Thyroid gland (tissue), 4 donors: ENCODE measurements around the gene BMP8A. TPM values are rescaled to one million over a fixed set of nuclear protein-coding genes. Genes with fewer than 3 reads are reported as not detected.
"Not testable (repeated sequence)": the region's sequence is repeated elsewhere in the genome, so short reads cannot be mapped to it uniquely, and the experiment has no call there.

Experiments used
- DNase-seq, 2 donors: peaks; one replicate each; pipeline ENCODE4 v3.0.0-alpha.2; 2019
- H3K27ac ChIP-seq, 3 donors: fragments of 200-600 bp; sonication (generic); 1 replicate in 2 of 3; 2 replicates in 1 of 3; pipeline ENCODE4 v1.5.1; 2016 to 2019; ENCODE audit warnings: mild to moderate bottlenecking in 1 of 3, moderate library complexity in 1 of 3
- H3K27me3 ChIP-seq: fragments of 200-600 bp; sonication (generic); one replicate; pipeline ENCODE4 v1.5.1; 2019
- H3K36me3 ChIP-seq, 2 donors: fragments of 200-600 bp; sonication (generic); one replicate each; pipeline ENCODE4 v1.5.1; 2016 to 2019
- H3K4me1 ChIP-seq, 2 donors: fragments of 200-600 bp; sonication (generic); one replicate each; pipeline ENCODE4 v1.5.1; 2017 to 2019
- H3K4me3 ChIP-seq, 3 donors: fragments of 200-600 bp; sonication (generic); replicated peaks in 1 of 3; 1 replicate in 2 of 3; 2 replicates in 1 of 3; pipeline ENCODE4 v1.5.1; 2016; ENCODE audit warnings: mild to moderate bottlenecking in 1 of 3
- H3K9me3 ChIP-seq: fragments of 200-600 bp; sonication (generic); one replicate; pipeline ENCODE4 v1.5.1; 2017
- POLR2A ChIP-seq, 2 donors: fragments of 450-650 bp; IDR thresholded peaks; one replicate each; pipeline ENCODE4 v1.6.1; 2017; ENCODE audit warnings: antibody characterized with exemption in 2 of 2, mild to moderate bottlenecking in 2 of 2, moderate library complexity in 1 of 2
- WGBS, 2 donors: methylation state at CpG; one replicate each; pipeline ENCODE4 v1.1.5; 2017; 5-methylcytosine and 5-hydroxymethylcytosine counted together
- intact Hi-C: fragments of 100-400 bp; cut with DNase I; formaldehyde crosslinking; loops from one replicate; pipeline ENCODE4 v1.15.1; 2023
- total RNA-seq, 4 donors: library from RNA; depleted of rRNA; stranded (reverse); fragments of >200 nt; gene quantifications; one replicate each; pipeline ENCODE4 v1.2.3, GENCODE V29; 2016
- TF ChIP-seq, protein P1 (sequence below), 6 experiments: fragments of 200-600 bp in 3 of 6; fragments of 450-650 bp in 3 of 6; sonication (generic) in 3 of 6; IDR thresholded peaks; one replicate each; pipeline ENCODE4 v1.5.1; 2016 to 2019; ENCODE audit warnings: antibody characterized with exemption in 6 of 6, mild to moderate bottlenecking in 2 of 6, inconsistent platforms in 1 of 6, moderate library complexity in 1 of 6

Gene BMP8A
- total RNA-seq, 4 donors from 2014 or later, result 58.5 to 386 (median 270) TPM

DNA sequence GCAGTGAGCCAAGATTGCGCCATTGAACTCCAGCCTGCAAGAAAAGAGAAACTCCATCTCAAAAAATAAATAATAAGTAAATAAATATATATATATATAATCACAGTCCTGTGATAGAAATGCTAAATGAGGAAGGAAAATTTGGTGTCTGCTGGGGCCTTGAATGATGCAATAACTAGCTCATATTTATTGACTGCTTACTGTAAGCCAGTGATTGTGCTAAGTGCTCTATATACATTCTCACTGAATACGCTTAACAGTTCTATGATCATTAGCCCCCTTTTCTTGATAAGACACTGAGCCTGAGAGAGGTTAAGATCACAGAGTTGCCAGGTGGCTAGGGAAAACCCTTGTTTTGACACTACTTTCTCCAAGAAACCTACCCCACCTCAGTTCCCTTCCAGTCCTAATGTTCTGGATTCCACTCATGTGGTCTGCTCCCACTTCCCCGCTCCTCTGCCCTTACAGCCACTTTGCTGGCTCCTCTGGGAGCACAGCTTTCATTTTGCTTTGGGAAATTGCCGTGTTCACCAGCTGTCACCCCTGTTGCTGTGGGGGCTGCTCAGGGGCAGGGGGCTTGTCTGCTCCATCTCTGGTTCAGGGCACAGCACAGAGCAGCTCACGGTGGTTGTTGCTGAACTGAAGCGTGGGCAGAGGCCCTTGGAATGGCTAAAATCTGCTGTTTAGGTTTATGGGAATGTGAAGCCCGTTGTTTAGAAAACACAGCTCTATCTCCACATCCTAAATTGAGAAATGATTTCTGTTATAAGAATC, 2.5 kb upstream of the BMP8A start:
- 65 to 75% methylated on average over 7 of the region's 7 CpGs for WGBS, 2 donors
- no peaks in the 10 kb centered on the region for H3K9me3 ChIP-seq
- no peak overlapping the region for H3K4me3 ChIP-seq
- peaks cover 18 to 50% of the 10 kb centered on the region in 2 donors for H3K4me1 ChIP-seq
- DNase-seq, result no peak
- no peaks in the 10 kb centered on the region for H3K27me3 ChIP-seq
- TF ChIP-seq, protein P1, sequence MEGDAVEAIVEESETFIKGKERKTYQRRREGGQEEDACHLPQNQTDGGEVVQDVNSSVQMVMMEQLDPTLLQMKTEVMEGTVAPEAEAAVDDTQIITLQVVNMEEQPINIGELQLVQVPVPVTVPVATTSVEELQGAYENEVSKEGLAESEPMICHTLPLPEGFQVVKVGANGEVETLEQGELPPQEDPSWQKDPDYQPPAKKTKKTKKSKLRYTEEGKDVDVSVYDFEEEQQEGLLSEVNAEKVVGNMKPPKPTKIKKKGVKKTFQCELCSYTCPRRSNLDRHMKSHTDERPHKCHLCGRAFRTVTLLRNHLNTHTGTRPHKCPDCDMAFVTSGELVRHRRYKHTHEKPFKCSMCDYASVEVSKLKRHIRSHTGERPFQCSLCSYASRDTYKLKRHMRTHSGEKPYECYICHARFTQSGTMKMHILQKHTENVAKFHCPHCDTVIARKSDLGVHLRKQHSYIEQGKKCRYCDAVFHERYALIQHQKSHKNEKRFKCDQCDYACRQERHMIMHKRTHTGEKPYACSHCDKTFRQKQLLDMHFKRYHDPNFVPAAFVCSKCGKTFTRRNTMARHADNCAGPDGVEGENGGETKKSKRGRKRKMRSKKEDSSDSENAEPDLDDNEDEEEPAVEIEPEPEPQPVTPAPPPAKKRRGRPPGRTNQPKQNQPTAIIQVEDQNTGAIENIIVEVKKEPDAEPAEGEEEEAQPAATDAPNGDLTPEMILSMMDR (IDR thresholded peaks at IDR 0.05), result no peak
- no peak for TF ChIP-seq POLR2A (IDR thresholded peaks at IDR 0.05)
- intact Hi-C loops, result no loop called here
- peak overlapping the region; percentile 12 to 76 (median 58) for H3K27ac ChIP-seq
- H3K36me3 ChIP-seq, result peaks cover 9 to 15% of the 10 kb centered on the region in 2 donors

DNA sequence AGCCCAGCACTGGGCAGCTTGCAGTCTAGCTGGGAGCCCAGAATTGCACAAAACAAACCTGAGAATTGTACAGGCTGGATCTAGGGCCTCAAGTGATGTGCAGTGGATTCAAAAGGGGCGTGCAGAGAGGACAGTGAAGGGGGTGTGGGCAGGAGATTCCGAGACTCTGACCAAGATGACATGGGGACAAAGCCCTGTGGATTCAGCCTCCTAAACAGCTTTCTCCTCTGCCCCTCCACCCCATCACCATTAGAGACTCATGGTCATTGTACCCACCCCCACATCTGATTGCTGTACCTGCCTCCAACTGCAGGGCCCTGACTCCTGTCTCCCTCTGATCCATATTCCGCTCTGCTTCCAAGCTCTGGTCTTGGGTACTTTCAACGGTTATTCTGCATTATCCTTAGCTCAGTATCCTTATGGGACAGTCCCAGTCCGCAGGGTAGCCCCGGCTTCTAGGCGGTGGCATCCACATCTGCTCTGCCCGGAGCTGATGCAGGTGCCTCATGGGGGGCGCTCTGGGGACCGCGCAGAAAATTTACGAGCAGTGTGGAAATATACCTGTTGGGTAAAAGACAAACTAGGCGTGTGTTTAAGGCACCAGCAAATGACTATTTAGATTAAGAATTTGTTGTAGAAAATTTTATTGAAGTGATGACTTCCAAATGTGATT, 1.7 kb upstream of the BMP8A start:
- Histone ChIP-seq H3K4me3 (no peak overlapping the region), H3K27ac (peak overlapping the region; percentile 12 to 76 (median 58)), H3K36me3 (peaks cover 6 to 12% of the 10 kb centered on the region in 2 donors), H3K9me3 (no peaks in the 10 kb centered on the region), H3K4me1 (peaks cover 13 to 43% of the 10 kb centered on the region in 2 donors), H3K27me3 (no peaks in the 10 kb centered on the region)
- intact Hi-C loops, result no loop called here
- no peak for DNase-seq
- TF ChIP-seq, protein P1 (IDR thresholded peaks at IDR 0.05), result no peak
- TF ChIP-seq POLR2A (IDR thresholded peaks at IDR 0.05), result no peak
- WGBS, 2 donors, result 67 to 80% methylated on average over 13 of the region's 13 CpGs

DNA sequence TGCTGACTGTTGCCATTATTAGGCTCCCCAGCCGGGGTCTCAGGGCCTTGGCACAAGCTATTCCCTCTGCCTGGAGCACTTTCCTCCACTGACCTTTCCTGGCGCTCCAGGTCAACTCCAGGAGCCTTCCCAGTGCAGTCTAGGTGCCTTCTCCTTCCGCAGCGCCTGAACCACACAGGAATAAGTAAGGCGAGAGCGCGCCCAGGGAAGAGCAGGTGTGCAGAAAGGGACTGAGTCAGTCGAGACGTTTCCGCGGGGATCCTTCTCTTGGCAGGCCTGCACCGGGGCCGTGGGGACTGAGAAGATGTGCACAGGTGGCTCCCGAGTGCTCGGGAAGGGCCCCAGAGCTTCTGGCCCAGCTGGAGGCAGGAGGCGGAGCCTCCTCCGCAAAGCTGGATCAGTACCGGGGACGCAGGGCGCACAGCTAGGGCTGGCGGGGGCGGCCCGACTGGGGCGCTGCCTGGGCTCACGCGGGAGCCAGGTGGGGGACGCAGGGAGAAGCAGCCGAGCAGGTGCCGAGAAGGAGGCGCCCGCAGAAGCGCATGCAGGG, 765 bp upstream of the BMP8A start:
- peak; percentile 62 to 65 for DNase-seq
- H3K4me1 ChIP-seq, result peaks cover 7 to 33% of the 10 kb centered on the region in 2 donors
- intact Hi-C loops, result no loop called here
- peak overlapping the region; percentile 2 to 76 (median 51) for H3K27ac ChIP-seq
- peak overlapping the region in 2 of 3 donors; percentile 25 to 37 for H3K4me3 ChIP-seq
- TF ChIP-seq, protein P1 (IDR thresholded peaks at IDR 0.05), result no peak
- TF ChIP-seq POLR2A (IDR thresholded peaks at IDR 0.05), result no peak
- H3K9me3 ChIP-seq, result no peaks in the 10 kb centered on the region
- H3K27me3 ChIP-seq, result no peaks in the 10 kb centered on the region
- peaks cover 0 to 4% of the 10 kb centered on the region in 2 donors for H3K36me3 ChIP-seq
- WGBS, 2 donors, result 22 to 38% methylated on average over 1 to 23 of the region's 32 CpGs

DNA sequence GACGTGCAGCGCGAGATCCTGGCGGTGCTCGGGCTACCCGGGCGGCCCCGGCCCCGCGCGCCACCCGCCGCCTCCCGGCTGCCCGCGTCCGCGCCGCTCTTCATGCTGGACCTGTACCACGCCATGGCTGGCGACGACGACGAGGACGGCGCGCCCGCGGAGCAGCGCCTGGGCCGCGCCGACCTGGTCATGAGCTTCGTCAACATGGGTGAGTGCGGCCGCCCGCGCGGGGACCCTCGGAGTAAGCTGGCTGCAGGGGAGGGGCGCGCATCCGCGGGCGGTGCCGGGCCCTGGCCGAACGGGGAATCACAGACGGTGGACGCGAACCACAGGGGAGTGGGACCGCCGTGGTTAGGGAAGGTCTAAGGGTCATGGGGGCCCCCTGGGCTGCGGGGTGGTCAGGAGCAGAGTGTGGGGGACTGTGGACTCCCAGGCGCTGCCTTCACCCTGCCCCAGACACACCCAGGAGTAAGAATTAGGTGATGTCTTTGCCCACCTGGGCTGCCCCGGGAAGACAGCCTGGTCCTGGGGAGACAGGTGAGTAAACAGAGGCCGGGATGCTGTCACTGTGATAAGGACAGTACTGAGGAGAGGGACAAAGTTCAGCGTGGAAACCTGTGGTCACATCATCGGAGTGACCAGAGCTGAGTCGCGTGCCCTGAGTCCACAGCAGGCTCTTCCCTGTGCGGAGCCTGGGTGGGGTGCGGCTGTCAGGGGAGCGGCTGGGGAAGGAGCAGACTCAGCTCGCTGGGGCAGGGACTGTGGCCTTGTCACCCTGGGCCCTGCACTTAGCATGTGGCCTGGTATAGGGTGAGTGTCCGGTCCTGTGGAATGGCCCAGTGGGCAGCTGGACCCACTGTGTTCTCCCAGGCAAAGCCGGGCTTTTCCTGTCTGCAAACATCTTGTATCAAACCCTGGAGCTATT, 944 bp downstream of the BMP8A start:
- H3K9me3 ChIP-seq, intact Hi-C loops, H3K36me3 ChIP-seq, H3K27me3 ChIP-seq, DNase-seq: not testable (repeated sequence)
- peak overlapping the region in 2 of 3 donors; percentile 13 to 37 for H3K4me3 ChIP-seq
- H3K4me1 ChIP-seq, result peaks cover 0 to 26% of the 10 kb centered on the region in 2 donors
- 42 to 53% methylated on average over 17 to 24 of the region's 67 CpGs for WGBS, 2 donors
- H3K27ac ChIP-seq, result peak overlapping the region in 2 of 3 donors; percentile 15 to 50

DNA sequence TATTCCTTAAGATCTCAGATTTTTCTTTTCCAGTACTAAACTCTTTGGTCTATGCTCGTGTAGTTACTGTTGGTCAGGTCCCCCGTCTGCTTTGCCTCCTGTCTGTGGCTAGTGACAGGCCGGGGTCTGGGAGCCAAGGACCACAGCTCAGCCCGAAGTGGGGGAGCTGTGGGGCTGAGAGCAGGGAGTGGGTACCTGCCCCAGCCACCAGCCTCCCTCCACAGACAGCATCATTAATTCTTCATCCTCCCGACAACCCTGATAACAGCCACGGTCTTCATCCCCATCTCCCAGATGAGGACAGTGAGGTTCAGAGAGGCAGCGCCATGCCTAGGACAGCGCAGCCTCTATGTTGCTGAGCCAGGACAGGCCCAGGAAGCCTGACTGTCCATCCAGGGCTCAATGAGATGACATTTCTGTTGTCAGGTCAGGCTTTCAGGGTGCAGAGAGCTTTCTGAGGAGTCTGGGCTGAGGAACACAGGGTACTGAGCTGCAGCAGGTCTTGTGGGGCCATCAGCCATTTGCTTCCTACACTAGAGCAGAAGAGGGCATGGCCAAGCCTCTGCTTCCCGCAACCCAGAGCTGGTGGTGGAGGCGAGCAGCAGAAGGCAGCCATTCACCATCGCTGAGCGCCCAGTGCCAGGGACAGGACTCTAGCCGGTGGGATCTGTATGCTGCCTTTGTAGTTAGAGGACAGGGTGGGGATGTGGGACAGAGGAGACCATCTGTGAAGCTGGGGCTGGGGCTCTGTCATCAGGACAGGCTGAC, 1.8 kb downstream of the BMP8A start:
- H3K9me3 ChIP-seq, DNase-seq, H3K27me3 ChIP-seq, intact Hi-C loops, H3K36me3 ChIP-seq: not testable (repeated sequence)
- WGBS, 2 donors, result 86 to 94% methylated on average over 13 of the region's 13 CpGs
- Histone ChIP-seq H3K4me3 (peak overlapping the region in 1 of 3 donors; percentile 37), H3K4me1 (peaks cover 0 to 26% of the 10 kb centered on the region in 2 donors), H3K27ac (peak overlapping the region in 2 of 3 donors; percentile 15 to 50)
